Endothelial cell of umbilical vein (primary cell): ENCODE measurements around the gene SLC15A3. TPM values are rescaled to one million over a fixed set of nuclear protein-coding genes. Genes with fewer than 3 reads are reported as not detected.
A peak's percentile ranks its signal among the peaks of the same experiment; 100 is the strongest.

Source experiments
- BruUV-seq: library from RNA; stranded (reverse); fragments of 400-500 nt; replicated peaks from 2 replicates; lab custom pipeline; 2021; lab: Mats Ljungman, UMichigan
- CTCF ChIA-PET: fragments of 300-600, 350-600 bp; sonication (Branson Sonifier 250); formaldehyde crosslinking; loops from one replicate; lab custom pipeline; 2021; ENCODE audit warnings: antibody characterized with exemption, inconsistent platforms; lab: Charles Lee
- POLR2A ChIA-PET: fragments of 300-600, 350-600 bp; sonication (Branson Sonifier 250); formaldehyde crosslinking; loops from one replicate; lab custom pipeline; 2021; ENCODE audit warnings: antibody characterized with exemption, inconsistent platforms; lab: Charles Lee
- DNase-seq: peaks from one replicate; pipeline ENCODE4 v3.0.0-alpha.2; 2011; ENCODE audit warnings: low read depth, low spot score
- FAIRE-seq: peaks from 2 replicates; lab custom pipeline; 2011; peaks lifted over from hg19 to GRCh38; lab: Jason Lieb, UNC
- H2AFZ ChIP-seq: 2 replicates; pipeline ENCODE4 v1.6.0; 2012; ENCODE audit warnings: low read depth, low read length, control low read depth, inconsistent platforms
- H3K27ac ChIP-seq: 2 replicates; pipeline ENCODE4 v1.5.1; 2011; ENCODE audit warnings: low read depth, mild to moderate bottlenecking, control low read depth, low read length, moderate library complexity; ENCODE audit not compliant: insufficient read depth
- H3K27me3 ChIP-seq, 2 experiments: 2 replicates each; pipeline versions ENCODE4 v1.6.0 to v1.6.1; 2011; ENCODE audit warnings: low read length in 2 of 2, mixed read lengths in 1 of 2; ENCODE audit not compliant: control insufficient read depth in 2 of 2, insufficient read depth in 2 of 2
- H3K36me3 ChIP-seq, 2 experiments: 2 replicates in 1 of 2; 3 replicates in 1 of 2; pipeline ENCODE4 v1.5.1; 2011; ENCODE audit warnings: low read length in 2 of 2, mild to moderate bottlenecking in 1 of 2, moderate library complexity in 1 of 2; ENCODE audit not compliant: control insufficient read depth in 2 of 2, insufficient read depth in 2 of 2; ENCODE audit errors: extremely low read depth in 1 of 2
- H3K4me1 ChIP-seq: 3 replicates; pipeline ENCODE4 v1.5.1; 2011; ENCODE audit warnings: mild to moderate bottlenecking, low read length; ENCODE audit not compliant: control insufficient read depth, insufficient read depth; ENCODE audit errors: extremely low read depth
- H3K4me2 ChIP-seq: 2 replicates; pipeline ENCODE4 v1.6.1; 2011; ENCODE audit warnings: low read length, control low read depth, mixed read lengths; ENCODE audit not compliant: insufficient read depth
- H3K4me3 ChIP-seq, 3 experiments: fragments of 200-600 bp in 1 of 3; sonication (generic), shearing (Covaris generic) in 1 of 3; replicated peaks in 1 of 3; 2 replicates each; pipeline ENCODE4 v1.5.1; 2011 to 2016; ENCODE audit warnings: control low read depth in 3 of 3, low read length in 3 of 3, mild to moderate bottlenecking in 2 of 3, inconsistent platforms in 1 of 3, low read depth in 1 of 3, moderate library complexity in 1 of 3; ENCODE audit not compliant: insufficient read depth in 1 of 3
- H3K79me2 ChIP-seq: 2 replicates; pipeline ENCODE4 v1.6.0; 2012; ENCODE audit warnings: low read length, inconsistent platforms; ENCODE audit not compliant: control insufficient read depth, insufficient read depth
- H3K9ac ChIP-seq: replicated peaks from 2 replicates; pipeline ENCODE3; 2011; ENCODE audit warnings: low read length, control low read depth; ENCODE audit not compliant: insufficient read depth; ENCODE audit errors: extremely low read depth
- H3K9me1 ChIP-seq: replicated peaks from 3 replicates; pipeline ENCODE4 v1.6.0; 2011; ENCODE audit warnings: mild to moderate bottlenecking, low read length; ENCODE audit not compliant: control insufficient read depth, insufficient read depth; ENCODE audit errors: extremely low read depth
- H3K9me3 ChIP-seq: replicated peaks from 2 replicates; pipeline ENCODE4 v1.5.1; 2012; ENCODE audit warnings: low read length, inconsistent platforms; ENCODE audit not compliant: control insufficient read depth, insufficient read depth
- H4K20me1 ChIP-seq: replicated peaks from 2 replicates; pipeline ENCODE3; 2011; ENCODE audit warnings: mild to moderate bottlenecking, low read length; ENCODE audit not compliant: control insufficient read depth, insufficient read depth; ENCODE audit errors: extremely low read depth
- GATA2 ChIP-seq: IDR thresholded peaks from 2 replicates; pipeline ENCODE4 v1.7.0; 2011; ENCODE audit warnings: low read depth, mild to moderate bottlenecking, moderate library complexity, mixed read lengths, low read length; ENCODE audit not compliant: insufficient read length, insufficient read depth
- JUN ChIP-seq: IDR thresholded peaks from 2 replicates; pipeline ENCODE4 v1.6.1; 2011; ENCODE audit warnings: borderline replicate concordance, low read depth; ENCODE audit not compliant: insufficient read length, insufficient read depth
- MYC ChIP-seq: IDR thresholded peaks from one replicate; pipeline ENCODE4 v1.6.1; 2011; ENCODE audit warnings: mild to moderate bottlenecking, low read depth, low read length
- POLR2A ChIP-seq: IDR thresholded peaks from 2 replicates; pipeline ENCODE4 v1.6.1; 2012; ENCODE audit warnings: low read depth, mild to moderate bottlenecking, control low read depth, low read length
- POLR2AphosphoS5 ChIP-seq: IDR thresholded peaks from 2 replicates; pipeline ENCODE4 v1.6.1; 2012; ENCODE audit warnings: low read depth, mild to moderate bottlenecking, control low read depth, low read length, moderate library complexity; ENCODE audit not compliant: insufficient read depth
- dilution Hi-C: fragments of 300-500 bp; cut with MboI; formaldehyde crosslinking; loops from one replicate; pipeline ENCODE4 v1.15.0; 2019; ENCODE audit warnings: low sequenced_read_pairs; ENCODE audit not compliant: extremely low pct_ligation_motif_present
- intact Hi-C: fragments of 100-400 bp; cut with micrococcal nuclease; formaldehyde crosslinking; loops from one replicate; pipeline ENCODE4 v1.10.0; 2022
- polyA plus RNA-seq, 4 experiments: library from polyadenylated mRNA; depleted of rRNA in 3 of 4; stranded (reverse) in 3 of 4; unstranded in 1 of 4; fragments of >200 nt; gene quantifications; 2 replicates each; pipeline versions ENCODE4 v1.2.1 to v1.2.3, GENCODE V29; 2011 to 2012; ENCODE audit warnings: missing spikeins in 1 of 4
- small RNA-seq: library from RNA; depleted of rRNA; stranded (forward); fragments of <200 nt; gene quantifications from one replicate; pipeline ENCODE3, GENCODE V24; 2012; ENCODE audit warnings: low replicate concordance, low read depth; ENCODE audit not compliant: insufficient read depth, insufficient read length
- total RNA-seq: library from RNA; stranded (reverse); gene quantifications from 2 replicates; pipeline ENCODE4 v1.2.3, GENCODE V29; 2021
- TF ChIP-seq, protein P1 (sequence below): IDR thresholded peaks from 2 replicates; pipeline ENCODE4 v1.6.1; 2011; ENCODE audit not compliant: insufficient read depth, insufficient read length
- TF ChIP-seq, protein P2 (sequence below), 2 donors: IDR thresholded peaks; 1 replicate in 1 of 2; 2 replicates in 1 of 2; pipeline ENCODE4 v1.5.1; 2011; ENCODE audit warnings: low read length in 2 of 2, mild to moderate bottlenecking in 2 of 2, moderate library complexity in 2 of 2, control low read depth in 1 of 2, inconsistent platforms in 1 of 2, low read depth in 1 of 2; ENCODE audit not compliant: insufficient read depth in 1 of 2; ENCODE audit errors: extremely low read depth in 1 of 2

Gene SLC15A3
- total and polyA plus RNA-seq, 2 donors (not counting 3 experiments of a cell fraction or from before 2014, with no cell fraction given), result 3.3 to 4.4 TPM

DNA sequence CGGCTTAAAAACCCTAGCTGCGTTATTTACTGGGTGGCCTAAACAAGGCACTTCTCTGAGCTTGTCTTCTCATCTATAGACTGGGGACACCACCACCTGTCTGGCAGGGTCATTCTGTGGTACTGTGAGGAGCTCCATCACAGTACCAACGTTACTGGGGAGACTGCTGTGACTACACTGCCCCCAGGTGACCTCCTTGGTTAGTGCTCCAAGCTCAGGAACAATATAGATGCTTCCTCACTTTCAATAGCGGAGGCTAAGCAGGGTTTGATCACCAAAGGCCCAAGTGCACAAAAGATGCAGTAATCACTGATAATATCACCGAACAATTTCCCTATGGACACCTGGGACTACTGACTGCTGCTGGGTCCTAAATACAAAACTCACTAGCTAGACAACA, 64.4 kb downstream of the SLC15A3 start:
- POLR2A ChIA-PET, result interaction anchor here (0.5 to 1.2 kb wide), 4 partner anchors 18 to 112 kb away, joined by 3 read pairs; no protein-coding TSS in a partner anchor
- dilution Hi-C loops, result no loop called here

More for the DNA sequence above, 64.4 kb downstream of the SLC15A3 start:
- Histone ChIP-seq H3K27me3 (no peaks in the 10 kb centered on the region), H3K9ac (no peak overlapping the region), H3K9me3 (no peaks in the 10 kb centered on the region), H3K4me1 (peaks cover 20% of the 10 kb centered on the region), H3K9me1 (no peaks in the 10 kb centered on the region), H3K36me3 (no peaks in the 10 kb centered on the region), H3K4me2 (no peak overlapping the region), H4K20me1 (no peaks in the 10 kb centered on the region), H3K79me2 (no peaks in the 10 kb centered on the region), H3K4me3 (no peak overlapping the region), H2AFZ (no peak overlapping the region), H3K27ac (no peak overlapping the region)
- FAIRE-seq (peak; percentile 72), DNase-seq (peak; percentile 56)
- TF ChIP-seq POLR2AphosphoS5, result no peak
- TF ChIP-seq, protein P1, sequence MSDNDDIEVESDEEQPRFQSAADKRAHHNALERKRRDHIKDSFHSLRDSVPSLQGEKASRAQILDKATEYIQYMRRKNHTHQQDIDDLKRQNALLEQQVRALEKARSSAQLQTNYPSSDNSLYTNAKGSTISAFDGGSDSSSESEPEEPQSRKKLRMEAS, result no peak
- TF ChIP-seq GATA2, result no peak
- no peak for TF ChIP-seq JUN
- TF ChIP-seq POLR2A, result no peak
- TF ChIP-seq, protein P2, sequence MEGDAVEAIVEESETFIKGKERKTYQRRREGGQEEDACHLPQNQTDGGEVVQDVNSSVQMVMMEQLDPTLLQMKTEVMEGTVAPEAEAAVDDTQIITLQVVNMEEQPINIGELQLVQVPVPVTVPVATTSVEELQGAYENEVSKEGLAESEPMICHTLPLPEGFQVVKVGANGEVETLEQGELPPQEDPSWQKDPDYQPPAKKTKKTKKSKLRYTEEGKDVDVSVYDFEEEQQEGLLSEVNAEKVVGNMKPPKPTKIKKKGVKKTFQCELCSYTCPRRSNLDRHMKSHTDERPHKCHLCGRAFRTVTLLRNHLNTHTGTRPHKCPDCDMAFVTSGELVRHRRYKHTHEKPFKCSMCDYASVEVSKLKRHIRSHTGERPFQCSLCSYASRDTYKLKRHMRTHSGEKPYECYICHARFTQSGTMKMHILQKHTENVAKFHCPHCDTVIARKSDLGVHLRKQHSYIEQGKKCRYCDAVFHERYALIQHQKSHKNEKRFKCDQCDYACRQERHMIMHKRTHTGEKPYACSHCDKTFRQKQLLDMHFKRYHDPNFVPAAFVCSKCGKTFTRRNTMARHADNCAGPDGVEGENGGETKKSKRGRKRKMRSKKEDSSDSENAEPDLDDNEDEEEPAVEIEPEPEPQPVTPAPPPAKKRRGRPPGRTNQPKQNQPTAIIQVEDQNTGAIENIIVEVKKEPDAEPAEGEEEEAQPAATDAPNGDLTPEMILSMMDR (IDR thresholded peaks at IDR 0.05; ENCODE audit: extremely low read depth in 1 of 2, insufficient read depth in 1 of 2, low read depth in 1 of 2, low read length in 2 of 2), result peak; percentile 53 to 66
- TF ChIP-seq MYC, result no peak
- CTCF ChIA-PET, result interaction anchor here (0.5 to 9.3 kb wide), 31 partner anchors 9 to 524 kb away, joined by 3 to 607 read pairs (median 7); partner anchors contain the start of genes CCDC86, MS4A10, PTGDR2 and TMEM109
- intact Hi-C loops, result loop anchor here (1.0 kb wide), 2 partner anchors 56 to 112 kb away; no protein-coding TSS in a partner anchor
- BruUV-seq, result no TSS peak

Small RNA genes lying within 50 kb of the gene (small RNA-seq; reads per million reads assigned to genes)
- not detected for gene RNU6-933P

Other genes with a start within 250 kb of the SLC15A3 start
- not detected in 2 replicates for gene MS4A18, start 227.5 kb downstream of the SLC15A3 start, total RNA-seq
- not detected in 2 replicates for gene MS4A18, start 227.5 kb downstream of the SLC15A3 start, polyA plus RNA-seq
- gene MS4A15, start 195.3 kb downstream of the SLC15A3 start, total RNA-seq, result not detected in 2 replicates
- gene MS4A15, start 195.3 kb downstream of the SLC15A3 start, polyA plus RNA-seq, result not detected in 2 replicates
- not detected in 2 replicates for gene MS4A10, start 166.8 kb downstream of the SLC15A3 start, total RNA-seq
- gene MS4A10, start 166.8 kb downstream of the SLC15A3 start, polyA plus RNA-seq, result not detected in 2 replicates
- gene CCDC86, start 110.1 kb downstream of the SLC15A3 start, total RNA-seq, result 57.6 and 60.8 TPM in 2 replicates
- gene CCDC86, start 110.1 kb downstream of the SLC15A3 start, polyA plus RNA-seq, result 29.8 and 32.3 TPM in 2 replicates
- 0.15 TPM in 1 of 2 replicates, not detected in the other for gene PTGDR2, start 96.2 kb downstream of the SLC15A3 start, total RNA-seq
- gene PTGDR2, start 96.2 kb downstream of the SLC15A3 start, polyA plus RNA-seq, result not detected in 2 replicates
- gene ZP1, start 84.6 kb downstream of the SLC15A3 start, total RNA-seq, result not detected in 2 replicates
- not detected in 2 replicates for gene ZP1, start 84.6 kb downstream of the SLC15A3 start, polyA plus RNA-seq
- gene PRPF19, start 45.6 kb downstream of the SLC15A3 start, total RNA-seq, result 114 and 126 TPM in 2 replicates
- gene PRPF19, start 45.6 kb downstream of the SLC15A3 start, polyA plus RNA-seq, result 97.1 and 121 TPM in 2 replicates
- 172 and 192 TPM in 2 replicates for gene TMEM109, start 38.0 kb downstream of the SLC15A3 start, total RNA-seq
- 141 and 143 TPM in 2 replicates for gene TMEM109, start 38.0 kb downstream of the SLC15A3 start, polyA plus RNA-seq
- 106 and 120 TPM in 2 replicates for gene TMEM132A, start 27.7 kb downstream of the SLC15A3 start, total RNA-seq
- gene TMEM132A, start 27.7 kb downstream of the SLC15A3 start, polyA plus RNA-seq, result 74.3 and 97.9 TPM in 2 replicates
- gene CD6, start 19.5 kb upstream of the SLC15A3 start, total RNA-seq, result not detected in 2 replicates
- not detected in 2 replicates for gene CD6, start 19.5 kb upstream of the SLC15A3 start, polyA plus RNA-seq
- not detected in 2 replicates for gene CD5, start 150.3 kb upstream of the SLC15A3 start, total RNA-seq
- gene CD5, start 150.3 kb upstream of the SLC15A3 start, polyA plus RNA-seq, result not detected in 2 replicates
- 23.4 and 24.2 TPM in 2 replicates for gene VPS37C, start 209.2 kb upstream of the SLC15A3 start, total RNA-seq
- gene VPS37C, start 209.2 kb upstream of the SLC15A3 start, polyA plus RNA-seq, result 17.7 TPM in 2 replicates